Naive thymus-derived CD4-positive, alpha-beta T cell (primary cell): Measurements from ENCODE around the gene ATXN7L2. TPM values are rescaled to one million over a fixed set of nuclear protein-coding genes. Genes with fewer than 3 reads are reported as not detected.
A peak's percentile ranks its signal among the peaks of the same experiment; 100 is the strongest.

Source experiments
- ATAC-seq: fragments of 150-1000 bp; cut with Tn5 transposase; 2 replicates; pipeline ENCODE4 v1.10.0; 2021; ENCODE audit warnings: mild to moderate bottlenecking, moderate library complexity
- CTCF ChIA-PET: fragments of 350-600 bp; sonication (Branson Sonifier 250); formaldehyde crosslinking; loops from one replicate; lab custom pipeline; 2021; ENCODE audit warnings: antibody characterized with exemption; lab: Charles Lee
- POLR2A ChIA-PET: fragments of 350-600 bp; sonication (Branson Sonifier 250); formaldehyde crosslinking; loops from one replicate; lab custom pipeline; 2021; ENCODE audit warnings: antibody characterized with exemption, inconsistent platforms; lab: Charles Lee
- DNase-seq, 9 donors: peaks; one replicate each; pipeline versions ENCODE4 v3.0.0 to v3.0.0-alpha.2; 2020 to 2022; ENCODE audit warnings: mixed read lengths in 1 of 9
- H3K27ac ChIP-seq: one replicate; pipeline ENCODE4 v1.7.0; 2013; ENCODE audit warnings: mild to moderate bottlenecking, low read depth, low read length, moderate library complexity
- H3K27me3 ChIP-seq, 2 donors: one replicate each; pipeline ENCODE4 v1.7.0; 2013; ENCODE audit warnings: low read length in 2 of 2, mild to moderate bottlenecking in 2 of 2, moderate library complexity in 2 of 2; ENCODE audit not compliant: control insufficient read depth in 2 of 2, insufficient read depth in 2 of 2
- H3K36me3 ChIP-seq, 3 experiments: 1 replicate in 2 of 3; 2 replicates in 1 of 3; pipeline ENCODE4 v1.7.0; 2013; ENCODE audit warnings: low read length in 3 of 3, mild to moderate bottlenecking in 3 of 3, moderate library complexity in 1 of 3; ENCODE audit not compliant: insufficient read depth in 3 of 3, control insufficient read depth in 2 of 3
- H3K4me1 ChIP-seq, 2 donors: one replicate each; pipeline ENCODE4 v1.7.0; 2013; ENCODE audit warnings: low read length in 2 of 2, mild to moderate bottlenecking in 2 of 2, moderate library complexity in 1 of 2; ENCODE audit not compliant: control insufficient read depth in 2 of 2, insufficient read depth in 2 of 2
- H3K4me3 ChIP-seq: 2 replicates; pipeline ENCODE4 v1.7.0; 2013; ENCODE audit warnings: mild to moderate bottlenecking, low read length
- H3K9me3 ChIP-seq, 3 experiments: 1 replicate in 2 of 3; 2 replicates in 1 of 3; pipeline ENCODE4 v1.7.0; 2013; ENCODE audit warnings: low read length in 3 of 3; ENCODE audit not compliant: control insufficient read depth in 2 of 3
- H3K27ac Mint-ChIP-seq, 9 donors: one replicate each; pipeline ENCODE4 v1.8.0; 2020 to 2022; ENCODE audit warnings: mixed read lengths in 9 of 9, mild to moderate bottlenecking in 8 of 9, moderate library complexity in 5 of 9, inconsistent platforms in 2 of 9
- H3K27me3 Mint-ChIP-seq, 5 donors: one replicate each; pipeline ENCODE4 v1.8.0; 2021 to 2022; ENCODE audit warnings: mixed read lengths in 5 of 5, mild to moderate bottlenecking in 1 of 5
- H3K36me3 Mint-ChIP-seq, 5 donors: one replicate each; pipeline ENCODE4 v1.8.0; 2020 to 2022; ENCODE audit warnings: mixed read lengths in 5 of 5, mild to moderate bottlenecking in 3 of 5, inconsistent platforms in 1 of 5
- H3K4me1 Mint-ChIP-seq, 7 donors: one replicate each; pipeline ENCODE4 v1.8.0; 2020 to 2022; ENCODE audit warnings: mixed read lengths in 7 of 7, mild to moderate bottlenecking in 3 of 7, inconsistent platforms in 1 of 7
- H3K4me3 Mint-ChIP-seq, 10 donors: one replicate each; pipeline ENCODE4 v1.8.0; 2020 to 2022; ENCODE audit warnings: mild to moderate bottlenecking in 10 of 10, mixed read lengths in 10 of 10, moderate library complexity in 6 of 10, inconsistent platforms in 2 of 10
- H3K9me3 Mint-ChIP-seq, 11 donors: one replicate each; pipeline ENCODE4 v1.8.0; 2020 to 2022; ENCODE audit warnings: mixed read lengths in 11 of 11, mild to moderate bottlenecking in 4 of 11, inconsistent platforms in 1 of 11, moderate library complexity in 1 of 11
- intact Hi-C, 2 donors: fragments of 100-400 bp; cut with micrococcal nuclease; formaldehyde crosslinking; loops; one replicate each; pipeline ENCODE4 v1.15.1; 2023
- polyA plus RNA-seq, 2 donors: library from polyadenylated mRNA; unstranded; fragments of 300-500 nt; fragmentation: Illumina TruSeq; gene quantifications; one replicate each; pipeline ENCODE4 v1.2.3, GENCODE V29; 2021
- total RNA-seq, 6 experiments: library from RNA in 5 of 6; stranded (reverse) in 5 of 6; gene quantifications; 1 replicate in 5 of 6; 2 replicates in 1 of 6; pipeline ENCODE4 v1.2.3 and lab custom pipeline; 2021 to 2026

ATXN7L2 gene
- total and polyA plus RNA-seq, 7 experiments from 2014 or later = 4.9 to 15.2 (median 11.7) TPM

- intact Hi-C loops = no loop called here
- no peak overlapping the region for H3K4me3 ChIP-seq
- CTCF ChIA-PET = interaction anchor here (21.5 kb wide), 1 partner anchor 29 kb away, joined by 1240 read pairs; the partner anchor contains the start of genes AMIGO1, ATXN7L2 and CYB561D1
- DNase-seq = no peak
- Mint-ChIP-seq H3K27me3 (peaks cover 0 to 26% (median 0%) of the 10 kb centered on the region in 5 donors), H3K36me3 (no peaks in the 10 kb centered on the region), H3K4me1 (peaks cover 15 to 29% (median 23%) of the 10 kb centered on the region in 7 donors), H3K27ac (peak overlapping the region in 3 of 9 donors; percentile 43 to 66 (median 63)), H3K4me3 (no peak overlapping the region), H3K9me3 (peaks cover 0 to 2% (median 0%) of the 10 kb centered on the region in 11 donors)
- POLR2A ChIA-PET = interaction anchor here (15.6 kb wide), 1 partner anchor 27 kb away, joined by 520 read pairs; the partner anchor contains the start of genes AMIGO1 and CYB561D1
- no peak for ATAC-seq
- no peak overlapping the region for H3K27ac ChIP-seq
- H3K27me3 ChIP-seq = no peaks in the 10 kb centered on the region
- peaks cover 5 to 22% of the 10 kb centered on the region in 2 donors for H3K4me1 ChIP-seq
- H3K9me3 ChIP-seq = no peaks in the 10 kb centered on the region
- no peaks in the 10 kb centered on the region for H3K36me3 ChIP-seq
These were observed 43.5 kb downstream of the ATXN7L2 start for GRCh38 chr1:109527098-109527811.

DNA sequence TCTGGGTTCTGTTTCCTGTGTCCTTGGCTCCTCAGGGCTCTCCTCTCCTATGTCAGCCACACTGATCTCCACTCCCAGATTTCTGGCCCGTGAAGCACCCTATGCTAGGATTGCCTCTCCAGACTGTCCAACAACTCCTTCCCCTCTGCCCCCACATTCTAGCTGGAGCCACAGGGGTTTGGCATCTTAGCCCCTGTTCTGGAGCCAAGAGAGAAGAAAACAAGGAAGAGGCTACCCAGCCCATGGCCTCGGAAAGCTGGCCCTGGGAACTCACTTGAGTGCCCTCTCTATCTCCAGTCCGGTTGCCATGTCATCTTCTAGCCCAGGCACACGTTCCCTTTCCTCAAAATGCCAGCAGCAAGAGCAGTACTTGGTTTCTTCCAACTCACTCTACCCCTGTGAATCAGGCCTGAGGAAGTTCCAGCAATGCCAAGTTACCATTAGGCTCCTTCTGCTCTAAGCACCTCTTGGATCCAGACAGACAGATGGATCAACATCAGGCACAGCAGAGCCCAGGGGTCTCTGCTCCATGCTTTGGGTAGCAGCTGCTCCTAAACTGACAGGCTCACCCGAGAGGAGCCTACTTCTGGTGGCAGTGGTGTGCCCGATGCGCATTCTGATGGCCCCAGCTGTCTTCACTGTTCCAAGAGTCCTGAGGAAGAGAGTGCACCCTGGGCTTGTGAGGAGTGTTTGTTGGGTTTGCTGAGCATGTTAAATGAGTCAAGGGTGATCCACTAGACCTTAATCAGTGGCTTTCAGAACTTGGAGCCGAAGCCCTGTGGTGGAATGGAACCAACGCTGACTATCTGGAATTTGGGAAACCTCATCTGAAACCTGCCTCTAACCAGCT is 44.4 kb downstream of the ATXN7L2 start:
- CTCF ChIA-PET = interaction anchor here (0.6 to 21.5 kb wide), 3 partner anchors 12 to 74 kb away, joined by 3 to 1240 read pairs (median 3); partner anchors contain the start of genes AMIGO1, ATXN7L2 and CYB561D1
- Histone ChIP-seq H3K27me3 (no peaks in the 10 kb centered on the region), H3K36me3 (no peaks in the 10 kb centered on the region), H3K4me1 (peaks cover 11 to 28% of the 10 kb centered on the region in 2 donors), H3K4me3 (no peak overlapping the region), H3K27ac (no peak overlapping the region), H3K9me3 (no peaks in the 10 kb centered on the region)
- Mint-ChIP-seq H3K36me3 (no peaks in the 10 kb centered on the region), H3K27ac (peak overlapping the region in 2 of 9 donors; percentile 51 to 66), H3K4me3 (no peak overlapping the region), H3K4me1 (peaks cover 21 to 37% (median 30%) of the 10 kb centered on the region in 7 donors), H3K9me3 (peaks cover 0 to 2% (median 0%) of the 10 kb centered on the region in 11 donors), H3K27me3 (peaks cover 0 to 19% (median 0%) of the 10 kb centered on the region in 5 donors)
- intact Hi-C loops = no loop called here
- DNase-seq (no peak), ATAC-seq (no peak)
- POLR2A ChIA-PET = interaction anchor here (3.0 to 15.6 kb wide), 2 partner anchors 12 to 27 kb away, joined by 12 to 520 read pairs; partner anchors contain the start of genes AMIGO1 and CYB561D1

DNA sequence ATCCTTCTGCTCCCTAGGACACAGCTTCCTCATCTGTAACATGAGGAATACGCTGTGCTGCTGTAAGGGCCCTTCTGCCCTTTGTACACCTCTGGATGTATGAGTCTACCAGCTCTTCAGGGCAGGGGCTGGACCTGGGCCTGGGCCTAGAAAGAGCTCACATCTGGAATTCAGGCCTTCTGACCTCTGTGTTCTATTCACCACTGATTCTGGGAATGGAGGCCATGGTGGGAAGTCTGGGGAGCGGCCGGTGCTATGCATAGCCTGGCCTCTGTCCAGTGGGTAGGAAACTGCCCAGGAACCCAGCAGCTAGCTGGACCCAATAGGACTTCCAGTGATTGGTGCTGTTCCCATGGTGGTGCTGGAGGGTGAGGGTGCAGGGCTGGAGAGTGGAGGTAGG is 45.0 kb downstream of the ATXN7L2 start:
- CTCF ChIA-PET = interaction anchor here (0.6 to 21.5 kb wide), 3 partner anchors 13 to 74 kb away, joined by 3 to 1240 read pairs (median 3); partner anchors contain the start of genes AMIGO1, ATXN7L2 and CYB561D1
- POLR2A ChIA-PET = interaction anchor here (3.0 to 15.6 kb wide), 2 partner anchors 13 to 28 kb away, joined by 12 to 520 read pairs; partner anchors contain the start of genes AMIGO1 and CYB561D1
- Histone ChIP-seq H3K4me1 (peaks cover 11 to 28% of the 10 kb centered on the region in 2 donors), H3K27me3 (no peaks in the 10 kb centered on the region), H3K27ac (no peak overlapping the region), H3K36me3 (no peaks in the 10 kb centered on the region), H3K9me3 (no peaks in the 10 kb centered on the region), H3K4me3 (no peak overlapping the region)
- peak overlapping the region in 1 of 10 donors; percentile 0 for H3K4me3 Mint-ChIP-seq
- H3K27me3 Mint-ChIP-seq = peaks cover 0 to 17% (median 0%) of the 10 kb centered on the region in 5 donors
- H3K4me1 Mint-ChIP-seq = peaks cover 22 to 40% (median 30%) of the 10 kb centered on the region in 7 donors
- no peak for DNase-seq
- ATAC-seq = no peak
- H3K27ac Mint-ChIP-seq = peak overlapping the region in 1 of 9 donors; percentile 49
- intact Hi-C loops = no loop called here
- H3K36me3 Mint-ChIP-seq = no peaks in the 10 kb centered on the region
- H3K9me3 Mint-ChIP-seq = peaks cover 0 to 2% (median 0%) of the 10 kb centered on the region in 11 donors

- Histone ChIP-seq H3K9me3 (no peaks in the 10 kb centered on the region), H3K4me1 (peaks cover 11 to 28% of the 10 kb centered on the region in 2 donors), H3K4me3 (no peak overlapping the region), H3K27ac (peak overlapping the region; percentile 22), H3K27me3 (no peaks in the 10 kb centered on the region), H3K36me3 (no peaks in the 10 kb centered on the region)
- POLR2A ChIA-PET = interaction anchor here (0.6 to 15.6 kb wide), 8 partner anchors 10 to 46 kb away, joined by 3 to 520 read pairs (median 7); partner anchors contain the start of genes AMIGO1, ATXN7L2 and CYB561D1
- Mint-ChIP-seq H3K27ac (peak overlapping the region in 5 of 9 donors; percentile 45 to 96 (median 70)), H3K36me3 (no peaks in the 10 kb centered on the region), H3K9me3 (peaks cover 0 to 2% (median 0%) of the 10 kb centered on the region in 11 donors), H3K4me1 (peaks cover 22 to 40% (median 30%) of the 10 kb centered on the region in 7 donors), H3K27me3 (peaks cover 0 to 13% (median 0%) of the 10 kb centered on the region in 5 donors), H3K4me3 (peak overlapping the region in 2 of 10 donors; percentile 29 to 86)
- ATAC-seq (no peak), DNase-seq (no peak)
- CTCF ChIA-PET = interaction anchor here (0.6 to 21.5 kb wide), 8 partner anchors 14 to 702 kb away, joined by 3 to 1240 read pairs (median 3); partner anchors contain the start of genes AMIGO1, ATXN7L2, CYB561D1 and PSRC1
- intact Hi-C loops = loop anchor here in 1 of 2 donors (5.0 kb wide), 1 partner anchor 133 kb away; the partner anchor contains the start of gene SORT1
These were observed 46.3 kb downstream of the ATXN7L2 start for GRCh38 chr1:109529881-109530456.

- peaks cover 0 to 13% (median 0%) of the 10 kb centered on the region in 5 donors for H3K27me3 Mint-ChIP-seq
- H3K4me3 Mint-ChIP-seq = peak overlapping the region; percentile 27 to 91 (median 70)
- H3K4me1 Mint-ChIP-seq = peaks cover 22 to 40% (median 30%) of the 10 kb centered on the region in 7 donors
- H3K9me3 Mint-ChIP-seq = peaks cover 0 to 2% (median 0%) of the 10 kb centered on the region in 11 donors
- no peaks in the 10 kb centered on the region for H3K27me3 ChIP-seq
- H3K9me3 ChIP-seq = no peaks in the 10 kb centered on the region
- ChIA-PET POLR2A (interaction anchor here (1.0 to 15.6 kb wide), 7 partner anchors 11 to 47 kb away, joined by 3 to 520 read pairs (median 9); partner anchors contain the start of genes AMIGO1, ATXN7L2 and CYB561D1), CTCF (interaction anchor here (0.6 to 21.5 kb wide), 7 partner anchors 11 to 282 kb away, joined by 3 to 1240 read pairs (median 3); partner anchors contain the start of genes AMIGO1, ATXN7L2, CYB561D1 and PSRC1)
- ATAC-seq (no peak), DNase-seq (no peak)
- H3K36me3 Mint-ChIP-seq = no peaks in the 10 kb centered on the region
- H3K36me3 ChIP-seq = no peaks in the 10 kb centered on the region
- H3K4me3 ChIP-seq = no peak overlapping the region
- intact Hi-C loops = loop anchor here in 1 of 2 donors (5.0 kb wide), 1 partner anchor 133 kb away; the partner anchor contains the start of gene SORT1
- H3K27ac Mint-ChIP-seq = peak overlapping the region; percentile 49 to 96 (median 83)
- no peak overlapping the region for H3K27ac ChIP-seq
- H3K4me1 ChIP-seq = peaks cover 11 to 28% of the 10 kb centered on the region in 2 donors
These were observed 46.9 kb downstream of the ATXN7L2 start for GRCh38 chr1:109530457-109531087.
